ENCODE measurements around the gene RBM11. TPM values are rescaled to one million over a fixed set of nuclear protein-coding genes. Genes with fewer than 3 reads are reported as not detected.
"Not testable (repeated sequence)": the region's sequence is repeated elsewhere in the genome, so short reads cannot be mapped to it uniquely, and the experiment has no call there.

The RBM11 gene, protein sequence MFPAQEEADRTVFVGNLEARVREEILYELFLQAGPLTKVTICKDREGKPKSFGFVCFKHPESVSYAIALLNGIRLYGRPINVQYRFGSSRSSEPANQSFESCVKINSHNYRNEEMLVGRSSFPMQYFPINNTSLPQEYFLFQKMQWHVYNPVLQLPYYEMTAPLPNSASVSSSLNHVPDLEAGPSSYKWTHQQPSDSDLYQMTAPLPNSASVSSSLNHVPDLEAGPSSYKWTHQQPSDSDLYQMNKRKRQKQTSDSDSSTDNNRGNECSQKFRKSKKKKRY
- 3.3 TPM for total RNA-seq
- polyA plus RNA-seq (ENCODE audit: insufficient read depth, low read depth, low replicate concordance), result 6.9 TPM
- long read RNA-seq, donor 1, result 0 reads
- long read RNA-seq, donor 2, partial matches to known transcripts, result 0 of 1 reads
- long read RNA-seq, donor 2, other reads (novel, unspliced or antisense), result 0 of 1 reads
- long read RNA-seq, donor 3, partial matches to known transcripts, result 0 of 1 reads
- long read RNA-seq, donor 3, other reads (novel, unspliced or antisense), result 0 of 1 reads
- long read RNA-seq, donor 4, partial matches to known transcripts, result 0 of 1 reads
- long read RNA-seq, donor 4, other reads (novel, unspliced or antisense), result 0 of 1 reads
- long read RNA-seq, donor 5, result 0 reads
- long read RNA-seq, donor 6, partial matches to known transcripts, result 0 of 1 reads
- long read RNA-seq, donor 6, other reads (novel, unspliced or antisense), result 0 of 1 reads
- long read RNA-seq, donor 7, result 0 reads
- long read RNA-seq, donor 8, result 0 reads
- long read RNA-seq, donor 9, partial matches to known transcripts, result 0 of 1 reads
- long read RNA-seq, donor 9, other reads (novel, unspliced or antisense), result 0 of 1 reads
- long read RNA-seq, donor 10, result 0 reads

DNA sequence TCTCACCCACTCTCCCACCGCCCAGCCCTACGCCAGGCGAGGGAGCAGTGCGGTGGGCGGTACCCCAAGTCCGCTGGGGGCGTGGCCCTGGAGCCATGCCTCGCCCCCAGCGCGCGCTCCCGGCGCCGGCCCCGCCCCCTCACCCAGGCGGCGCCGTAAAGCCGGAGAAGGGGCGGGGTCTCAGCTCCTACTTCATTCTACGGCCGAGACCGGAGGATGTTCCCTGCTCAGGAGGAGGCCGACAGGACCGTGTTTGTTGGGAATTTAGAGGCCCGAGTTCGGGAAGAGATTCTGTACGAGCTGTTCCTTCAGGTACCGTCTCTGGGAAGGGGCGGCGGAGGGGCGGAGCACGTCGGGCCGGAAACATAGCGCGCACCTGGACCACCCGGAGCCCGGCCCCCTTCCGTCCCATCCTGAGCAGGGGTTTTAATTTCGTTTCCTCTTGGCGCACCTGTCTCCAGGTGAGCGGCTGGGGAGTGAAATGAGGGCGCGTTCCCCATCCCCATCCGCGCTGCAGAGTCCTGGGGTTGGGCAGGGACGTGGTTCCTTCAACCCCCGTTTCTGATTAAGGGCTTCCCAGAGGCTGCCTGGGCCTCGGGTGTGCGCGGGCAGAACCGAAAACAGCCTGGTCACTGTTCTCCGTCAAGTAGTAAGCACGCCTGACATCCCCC lies at the start of gene RBM11:
Gene RBM11 (plus strand): TSS at position 187 of the 671 bp plus-strand sequence. CDS start 30 bp downstream, at position 217.
- H3K4me1 ChIP-seq (ENCODE audit: control insufficient read depth in 2 of 3, insufficient read depth in 2 of 3, low read depth in 1 of 3, low read length in 3 of 3), result no peaks in the 10 kb centered on the region
- H3K27ac ChIP-seq (ENCODE audit: low read depth in 2 of 2, low read length in 2 of 2), result no peak within 1 kb of the TSS
- TF ChIP-seq, protein P1, sequence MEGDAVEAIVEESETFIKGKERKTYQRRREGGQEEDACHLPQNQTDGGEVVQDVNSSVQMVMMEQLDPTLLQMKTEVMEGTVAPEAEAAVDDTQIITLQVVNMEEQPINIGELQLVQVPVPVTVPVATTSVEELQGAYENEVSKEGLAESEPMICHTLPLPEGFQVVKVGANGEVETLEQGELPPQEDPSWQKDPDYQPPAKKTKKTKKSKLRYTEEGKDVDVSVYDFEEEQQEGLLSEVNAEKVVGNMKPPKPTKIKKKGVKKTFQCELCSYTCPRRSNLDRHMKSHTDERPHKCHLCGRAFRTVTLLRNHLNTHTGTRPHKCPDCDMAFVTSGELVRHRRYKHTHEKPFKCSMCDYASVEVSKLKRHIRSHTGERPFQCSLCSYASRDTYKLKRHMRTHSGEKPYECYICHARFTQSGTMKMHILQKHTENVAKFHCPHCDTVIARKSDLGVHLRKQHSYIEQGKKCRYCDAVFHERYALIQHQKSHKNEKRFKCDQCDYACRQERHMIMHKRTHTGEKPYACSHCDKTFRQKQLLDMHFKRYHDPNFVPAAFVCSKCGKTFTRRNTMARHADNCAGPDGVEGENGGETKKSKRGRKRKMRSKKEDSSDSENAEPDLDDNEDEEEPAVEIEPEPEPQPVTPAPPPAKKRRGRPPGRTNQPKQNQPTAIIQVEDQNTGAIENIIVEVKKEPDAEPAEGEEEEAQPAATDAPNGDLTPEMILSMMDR (IDR thresholded peaks at IDR 0.05; ENCODE audit: borderline replicate concordance, extremely low read depth, insufficient read depth), result no peak
- FAIRE-seq (no peak), DNase-seq (peak; percentile 82 to 92 (median 85))
- peak within 1 kb of the TSS; percentile 61 to 80 (median 76) for H3K4me3 ChIP-seq (ENCODE audit: low read length in 3 of 3)
- intact Hi-C loops (cut with DNase I), result no loop called here
- peak within 1 kb of the TSS; percentile 21 to 72 (median 35) for H3K9ac ChIP-seq (ENCODE audit: low read length in 3 of 3)
- H3K27me3 ChIP-seq (ENCODE audit: control insufficient read depth, insufficient read depth, low read length), result no peaks in the 10 kb centered on the region
- no peaks in the 10 kb centered on the region for H3K36me3 ChIP-seq (ENCODE audit: control insufficient read depth in 2 of 3, insufficient read depth in 3 of 3, low read length in 3 of 3)
- no peaks in the 10 kb centered on the region for H3K9me3 ChIP-seq (ENCODE audit: control insufficient read depth in 2 of 3, insufficient read depth in 1 of 3, low read length in 3 of 3)

DNA sequence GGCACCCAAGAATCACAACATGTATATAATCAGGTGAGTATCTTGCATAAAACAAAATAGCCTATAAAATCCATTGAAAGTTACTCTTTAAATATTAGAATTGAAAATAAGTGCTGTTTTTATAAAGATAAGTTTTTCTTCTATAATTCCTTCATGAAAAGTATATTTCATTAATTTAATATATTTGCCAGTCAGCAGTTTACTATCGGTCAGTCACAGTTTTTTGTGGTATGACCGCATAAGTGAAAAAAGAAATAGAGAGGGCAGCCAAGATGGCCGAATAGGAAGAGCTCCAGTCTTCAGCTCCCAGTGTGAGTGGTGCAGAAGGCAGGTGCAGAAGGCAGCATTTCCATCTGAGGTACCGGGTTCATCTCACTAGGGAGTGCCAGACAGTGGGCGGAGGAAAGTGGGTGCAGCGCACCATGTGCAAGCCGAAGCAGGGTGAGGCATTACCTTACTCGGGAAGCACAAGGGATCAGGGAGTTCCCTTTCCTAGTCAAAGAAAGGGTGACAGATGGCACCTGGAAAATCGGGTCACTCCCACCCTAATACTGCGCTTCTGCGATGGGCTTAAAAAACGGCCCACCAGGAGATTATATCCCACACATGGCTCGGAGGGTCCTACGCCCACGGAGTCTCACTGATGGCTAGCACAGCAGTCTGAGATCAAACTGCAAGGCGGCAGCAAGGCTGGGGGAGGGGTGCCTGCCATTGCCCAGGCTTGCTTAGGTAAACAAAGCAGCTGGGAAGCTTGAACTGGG lies 49.3 kb upstream of the RBM11 start:
- H3K36me3 ChIP-seq (ENCODE audit: control insufficient read depth in 2 of 3, insufficient read depth in 3 of 3, low read length in 3 of 3); H3K27me3 ChIP-seq (ENCODE audit: control insufficient read depth, insufficient read depth, low read length); H3K9ac ChIP-seq (ENCODE audit: low read length in 3 of 3); H3K9me3 ChIP-seq (ENCODE audit: control insufficient read depth in 2 of 3, insufficient read depth in 1 of 3, low read length in 3 of 3); DNase-seq; FAIRE-seq; intact Hi-C loops (cut with DNase I); H3K27ac ChIP-seq (ENCODE audit: low read depth in 2 of 2, low read length in 2 of 2); H3K4me3 ChIP-seq (ENCODE audit: low read length in 3 of 3); H3K4me1 ChIP-seq (ENCODE audit: control insufficient read depth in 2 of 3, insufficient read depth in 2 of 3, low read depth in 1 of 3, low read length in 3 of 3): not testable (repeated sequence)

DNA sequence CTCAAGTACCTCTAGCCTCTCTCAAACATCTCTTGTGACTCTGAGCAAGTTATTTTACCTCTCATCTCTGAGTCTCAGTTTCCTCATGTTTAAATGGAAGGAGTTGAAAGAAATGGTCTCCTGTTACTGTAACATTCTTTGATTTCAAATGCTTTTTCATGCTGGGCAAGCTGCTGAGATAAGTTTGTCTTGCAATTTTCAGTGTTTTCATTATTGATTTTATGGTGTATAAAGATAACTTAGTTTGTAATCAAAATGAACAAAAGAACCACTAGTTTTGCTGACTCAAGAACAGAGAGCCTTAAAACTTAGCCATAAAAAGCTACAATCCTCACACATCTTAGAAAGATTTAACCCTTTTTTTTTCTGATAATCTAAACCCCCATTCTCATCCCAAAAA lies 9.7 kb upstream of the RBM11 start:
- intact Hi-C loops (cut with DNase I), result no loop called here
- no peaks in the 10 kb centered on the region for H3K27me3 ChIP-seq (ENCODE audit: control insufficient read depth, insufficient read depth, low read length)
- no peak overlapping the region for H3K27ac ChIP-seq (ENCODE audit: low read depth in 2 of 2, low read length in 2 of 2)
- DNase-seq, result no peak
- FAIRE-seq, result no peak
- H3K4me3 ChIP-seq (ENCODE audit: low read length in 3 of 3), result no peak overlapping the region
- H3K4me1 ChIP-seq (ENCODE audit: control insufficient read depth in 2 of 3, insufficient read depth in 2 of 3, low read depth in 1 of 3, low read length in 3 of 3), result no peaks in the 10 kb centered on the region
- no peak overlapping the region for H3K9ac ChIP-seq (ENCODE audit: low read length in 3 of 3)
- TF ChIP-seq, protein P1 (IDR thresholded peaks at IDR 0.05; ENCODE audit: borderline replicate concordance, extremely low read depth, insufficient read depth), result no peak
- H3K36me3 ChIP-seq (ENCODE audit: control insufficient read depth in 2 of 3, insufficient read depth in 3 of 3, low read length in 3 of 3), result no peaks in the 10 kb centered on the region
- H3K9me3 ChIP-seq (ENCODE audit: control insufficient read depth in 2 of 3, insufficient read depth in 1 of 3, low read length in 3 of 3), result no peaks in the 10 kb centered on the region
